Measurements from ENCODE around the gene KLF11. TPM values are rescaled to one million over a fixed set of nuclear protein-coding genes. Genes with fewer than 3 reads are reported as not detected.
A peak's percentile ranks its signal among the peaks of the same experiment; 100 is the strongest.
"Not testable (repeated sequence)": the region's sequence is repeated elsewhere in the genome, so short reads cannot be mapped to it uniquely, and the experiment has no call there.

Gene KLF11
- total RNA-seq, 3 donors from 2014 or later (not counting 1 experiment from before 2014, with no cell fraction given) = 47.3 to 85.8 (median 49.3) TPM

GRCh38 chr2:10030311-10030736, 13.0 kb upstream of the KLF11 start:
- intact Hi-C loops (cut with micrococcal nuclease) = no loop called here
- TF ChIP-seq CTCF (IDR thresholded peaks at IDR 0.05) = no peak

DNA sequence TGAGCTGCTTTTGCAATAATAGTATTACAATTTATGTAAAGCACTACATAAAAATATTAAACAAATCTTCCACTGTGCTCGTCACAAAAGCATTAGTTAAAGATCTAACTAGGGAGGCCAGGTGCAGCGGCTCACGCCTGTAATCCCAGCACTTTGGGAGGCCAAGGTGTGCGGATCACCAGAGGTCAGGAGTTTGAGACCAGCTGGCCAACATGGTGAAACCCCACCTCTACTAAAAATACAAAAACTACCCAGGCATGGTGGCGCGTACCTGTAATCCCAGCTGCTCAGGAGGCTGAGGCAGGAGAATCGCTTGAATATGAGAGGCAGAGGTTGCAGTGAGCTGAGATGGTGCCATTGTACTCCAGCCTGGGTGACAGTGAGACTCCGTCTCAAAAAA, 12.6 kb upstream of the KLF11 start:
- H3K27me3 ChIP-seq (ENCODE audit: control insufficient read depth, insufficient read depth, low read length); H3K27ac ChIP-seq (ENCODE audit: low read length); H3K9me3 ChIP-seq (ENCODE audit: control insufficient read depth, insufficient read depth, low read length); DNase-seq; intact Hi-C loops (cut with micrococcal nuclease); H3K27me3 Mint-ChIP-seq (ENCODE audit: low read depth in 2 of 2); H3K36me3 ChIP-seq (ENCODE audit: control insufficient read depth, insufficient read depth, low read length); H3K4me3 ChIP-seq (ENCODE audit: low read length); H3K36me3 Mint-ChIP-seq; ATAC-seq; H3K9me3 Mint-ChIP-seq: not testable (repeated sequence)
- WGBS (ENCODE audit: insufficient coverage) = 87% methylated on average over 6 of the region's 8 CpGs
- Mint-ChIP-seq H3K27ac (peak overlapping the region; percentile 93 to 94), H3K4me3 (peak overlapping the region; percentile 78), H3K4me1 (peaks cover 42 to 58% of the 10 kb centered on the region in 2 donors)
- peaks cover 78% of the 10 kb centered on the region for H3K4me1 ChIP-seq (ENCODE audit: control insufficient read depth, insufficient read depth, low read length)

More at GRCh38 chr2:10030311-10030736, 13.0 kb upstream of the KLF11 start:
- Histone ChIP-seq H3K27ac (ENCODE audit: low read length) (peak overlapping the region; percentile 89), H3K4me3 (ENCODE audit: low read length) (no peak overlapping the region), H3K4me1 (ENCODE audit: control insufficient read depth, insufficient read depth, low read length) (peaks cover 73% of the 10 kb centered on the region), H3K27me3 (ENCODE audit: control insufficient read depth, insufficient read depth, low read length) (no peaks in the 10 kb centered on the region), H3K36me3 (ENCODE audit: control insufficient read depth, insufficient read depth, low read length) (no peaks in the 10 kb centered on the region), H3K9me3 (ENCODE audit: control insufficient read depth, insufficient read depth, low read length) (no peaks in the 10 kb centered on the region)
- WGBS (ENCODE audit: insufficient coverage) = 92% methylated on average over 9 of the region's 9 CpGs
- no peaks in the 10 kb centered on the region for H3K36me3 Mint-ChIP-seq
- peak overlapping the region; percentile 78 for H3K4me3 Mint-ChIP-seq
- peaks cover 37 to 53% of the 10 kb centered on the region in 2 donors for H3K4me1 Mint-ChIP-seq
- no peaks in the 10 kb centered on the region for H3K9me3 Mint-ChIP-seq
- DNase-seq = no peak
- no peak for ATAC-seq
- no peaks in the 10 kb centered on the region for H3K27me3 Mint-ChIP-seq (ENCODE audit: low read depth in 2 of 2)
- peak overlapping the region; percentile 93 to 94 for H3K27ac Mint-ChIP-seq

DNA sequence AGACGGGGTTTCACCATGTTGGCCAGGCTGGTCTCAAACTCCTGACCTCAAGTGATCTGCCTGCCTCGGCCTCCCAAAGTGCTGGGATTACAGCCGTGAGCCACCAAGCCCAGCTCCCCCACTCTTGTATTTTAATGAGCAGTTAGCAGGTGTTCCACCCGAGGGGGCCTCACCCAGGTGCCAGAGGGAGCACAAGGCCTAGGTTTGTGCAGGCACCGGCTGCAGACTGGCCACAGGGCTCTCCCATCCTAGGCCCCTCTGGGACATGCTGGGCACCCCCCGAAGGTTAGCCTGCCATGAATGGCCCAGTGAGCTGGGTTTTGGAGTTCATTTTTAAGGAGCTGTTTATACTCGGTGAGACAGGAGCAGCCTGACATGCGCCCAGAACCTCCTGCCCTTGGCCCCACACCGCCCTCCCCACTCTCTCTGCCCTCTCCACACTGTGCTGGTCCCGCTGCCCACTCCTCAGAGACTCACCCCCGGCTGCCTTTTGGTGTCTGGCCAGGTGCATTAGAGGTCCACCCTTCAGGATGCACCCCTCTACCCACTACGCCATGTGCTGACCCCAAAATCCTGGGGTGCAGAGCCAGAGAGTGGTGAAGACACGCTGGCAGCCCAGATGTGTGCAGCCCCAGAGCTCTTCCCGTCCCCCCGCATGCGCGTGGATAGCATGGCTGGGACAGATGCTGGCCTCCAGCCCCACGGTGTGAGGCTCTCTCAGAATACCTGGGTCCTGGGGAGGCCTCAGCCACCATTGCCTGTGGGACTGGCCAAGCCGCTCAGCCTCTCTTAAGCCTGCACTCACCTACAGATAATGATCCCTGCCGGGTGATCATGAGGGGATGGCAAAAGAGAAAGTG, 11.2 kb upstream of the KLF11 start:
- H3K9me3 ChIP-seq (ENCODE audit: control insufficient read depth, insufficient read depth, low read length) = no peaks in the 10 kb centered on the region
- intact Hi-C loops (cut with micrococcal nuclease) = no loop called here
- no peak for DNase-seq
- TF ChIP-seq CTCF (IDR thresholded peaks at IDR 0.05) = no peak
- Mint-ChIP-seq H3K36me3 (no peaks in the 10 kb centered on the region), H3K27me3 (ENCODE audit: low read depth in 2 of 2) (no peaks in the 10 kb centered on the region), H3K9me3 (no peaks in the 10 kb centered on the region), H3K27ac (peak overlapping the region in 1 of 2 donors; percentile 94), H3K4me3 (no peak overlapping the region), H3K4me1 (peaks cover 46 to 59% of the 10 kb centered on the region in 2 donors)
- H3K36me3 ChIP-seq (ENCODE audit: control insufficient read depth, insufficient read depth, low read length) = no peaks in the 10 kb centered on the region
- H3K4me3 ChIP-seq (ENCODE audit: low read length) = no peak overlapping the region
- 90% methylated on average over 20 of the region's 20 CpGs for WGBS (ENCODE audit: insufficient coverage)
- no peak overlapping the region for H3K27ac ChIP-seq (ENCODE audit: low read length)
- H3K27me3 ChIP-seq (ENCODE audit: control insufficient read depth, insufficient read depth, low read length) = no peaks in the 10 kb centered on the region
- H3K4me1 ChIP-seq (ENCODE audit: control insufficient read depth, insufficient read depth, low read length) = peaks cover 89% of the 10 kb centered on the region
- no peak for ATAC-seq

- H3K27me3 Mint-ChIP-seq (ENCODE audit: low read depth in 2 of 2) = no peaks in the 10 kb centered on the region
- H3K27me3 ChIP-seq (ENCODE audit: control insufficient read depth, insufficient read depth, low read length) = no peaks in the 10 kb centered on the region
- H3K27ac Mint-ChIP-seq = no peak overlapping the region
- no peak overlapping the region for H3K27ac ChIP-seq (ENCODE audit: low read length)
- no peak overlapping the region for H3K4me3 ChIP-seq (ENCODE audit: low read length)
- H3K4me3 Mint-ChIP-seq = no peak overlapping the region
- no peak for DNase-seq
- no peaks in the 10 kb centered on the region for H3K9me3 Mint-ChIP-seq
- H3K36me3 Mint-ChIP-seq = no peaks in the 10 kb centered on the region
- TF ChIP-seq CTCF (IDR thresholded peaks at IDR 0.05) = no peak
- H3K4me1 Mint-ChIP-seq = peaks cover 46 to 63% of the 10 kb centered on the region in 2 donors
- H3K9me3 ChIP-seq (ENCODE audit: control insufficient read depth, insufficient read depth, low read length) = no peaks in the 10 kb centered on the region
- H3K36me3 ChIP-seq (ENCODE audit: control insufficient read depth, insufficient read depth, low read length) = no peaks in the 10 kb centered on the region
- intact Hi-C loops (cut with micrococcal nuclease) = no loop called here
- no peak for ATAC-seq
- peaks cover 86% of the 10 kb centered on the region for H3K4me1 ChIP-seq (ENCODE audit: control insufficient read depth, insufficient read depth, low read length)
- 98% methylated on average over 7 of the region's 7 CpGs for WGBS (ENCODE audit: insufficient coverage)
Observed at GRCh38 chr2:10032746-10033105, 10.6 kb upstream of the KLF11 start.
